ENCODE measurements around the gene ERVK3-1. TPM values are rescaled to one million over a fixed set of nuclear protein-coding genes. Genes with fewer than 3 reads are reported as not detected.
"Not testable (repeated sequence)": the region's sequence is repeated elsewhere in the genome, so short reads cannot be mapped to it uniquely, and the experiment has no call there.

ERVK3-1 gene, protein sequence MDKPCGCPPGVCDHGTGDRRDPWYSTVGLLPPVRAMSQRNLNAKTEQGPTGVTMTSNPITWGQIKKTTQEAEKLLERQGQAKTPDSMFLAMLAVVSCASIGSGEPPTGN
- total RNA-seq: 10 to 100 TPM; 40.1 to 54.5 TPM

DNA sequence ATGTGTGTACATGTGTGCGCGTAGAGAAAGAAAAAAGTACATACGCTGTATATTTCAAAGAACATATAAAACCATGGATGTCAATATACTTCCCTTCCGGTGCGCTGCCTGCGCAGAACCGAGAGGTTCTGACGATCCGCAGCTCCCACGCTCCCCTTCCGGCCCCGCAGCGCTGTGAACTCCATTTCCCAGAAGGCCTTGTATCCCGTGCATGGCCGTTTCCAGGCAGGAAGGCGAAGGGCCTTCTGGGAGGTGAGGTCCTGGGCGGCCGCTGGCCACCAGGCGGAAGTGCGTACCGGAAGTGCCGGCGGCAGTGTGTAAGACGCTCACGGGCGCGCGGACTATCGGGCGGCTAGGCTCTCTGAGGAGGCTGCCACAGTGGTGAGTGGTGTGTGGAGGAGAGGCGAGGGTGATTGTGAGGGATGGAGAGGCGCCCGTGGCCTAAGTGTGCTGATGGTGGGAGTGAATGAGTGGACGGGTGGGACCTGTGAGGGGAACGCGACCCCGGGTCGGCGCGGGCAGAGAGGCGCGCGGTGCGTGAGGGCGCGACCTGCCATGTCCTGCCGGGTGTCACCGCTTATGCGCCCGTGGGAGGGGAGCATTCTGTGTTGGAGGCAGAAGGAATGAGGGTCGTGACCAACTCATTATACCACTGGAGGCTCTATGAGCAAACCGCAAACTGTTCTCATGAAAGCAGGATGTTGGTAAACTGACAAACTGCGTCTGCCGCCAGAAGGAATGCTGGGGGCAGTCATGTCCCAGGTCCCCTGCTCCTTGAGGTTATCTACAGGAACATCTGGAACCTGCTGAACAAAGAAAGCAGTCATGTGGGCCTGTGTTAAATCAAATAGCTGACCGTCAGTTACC lies at the start of gene ERVK3-1:
Gene ERVK3-1 (plus strand): TSS at position 313 of the 867 bp plus-strand sequence. CDS start 6,792 bp downstream, outside the sequence.
- peak within 1 kb of the TSS; percentile 82 to 83 for H3K27ac ChIP-seq

DNA sequence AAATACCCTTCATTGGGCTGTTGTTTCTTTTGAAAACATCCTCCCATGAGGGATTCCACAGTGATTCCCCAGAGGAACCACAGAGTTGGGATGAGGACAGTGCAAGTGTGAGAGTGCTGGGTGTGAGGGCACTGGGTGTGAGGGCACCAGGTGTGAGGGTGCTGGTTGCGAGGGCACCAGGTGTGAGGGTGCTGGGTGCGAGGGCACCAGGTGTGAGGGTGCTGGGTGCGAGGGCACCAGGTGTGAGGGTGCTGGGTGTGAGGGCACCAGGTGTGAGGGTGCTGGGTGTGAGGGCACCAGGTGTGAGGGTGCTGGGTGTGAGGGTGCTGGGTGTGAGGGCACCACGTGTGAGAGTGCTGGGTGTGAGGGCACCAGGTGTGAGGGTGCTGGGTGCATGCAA lies 46.9 kb upstream of the ERVK3-1 start:
- intact Hi-C loops (cut with DNase I); H3K27me3 ChIP-seq (replicated peaks; ENCODE audit: insufficient read depth); H3K27ac ChIP-seq; DNase-seq (ENCODE audit: low spot score); H3K4me3 ChIP-seq; H3K4me1 ChIP-seq (replicated peaks): not testable (repeated sequence)
- Histone ChIP-seq H3K9me3 (peaks cover 24% of the 10 kb centered on the region), H3K36me3 (peaks cover 7 to 11% of the 10 kb centered on the region in 2 donors)
- WGBS: 95% methylated on average over 4 of the region's 4 CpGs

More for the DNA sequence above, at the start of gene ERVK3-1:
- peak within 1 kb of the TSS; percentile 78 to 90 for H3K4me3 ChIP-seq
- H3K27me3 ChIP-seq (replicated peaks; ENCODE audit: insufficient read depth): no peaks in the 10 kb centered on the region
- H3K4me1 ChIP-seq (replicated peaks): no peaks in the 10 kb centered on the region
- no peaks in the 10 kb centered on the region for H3K9me3 ChIP-seq
- peak; percentile 100 for TF ChIP-seq POLR2AphosphoS5 (IDR thresholded peaks at IDR 0.05)
- TF ChIP-seq POLR2A (IDR thresholded peaks at IDR 0.05): peak; percentile 67
- peak in 2 of 4 experiments; percentile 64 to 73 for TF ChIP-seq CTCF (IDR thresholded peaks at IDR 0.05)
- DNase-seq (ENCODE audit: low spot score): peak; percentile 96
- under 1% methylated on average over 55 of the region's 55 CpGs for WGBS
- intact Hi-C loops (cut with DNase I): no loop called here
- H3K36me3 ChIP-seq: no peaks in the 10 kb centered on the region

GRCh38 chr19:58261600-58261967 lies 43.6 kb upstream of the ERVK3-1 start:
- DNase-seq (ENCODE audit: low spot score): no peak
- H3K4me1 ChIP-seq (replicated peaks): no peaks in the 10 kb centered on the region
- no peaks in the 10 kb centered on the region for H3K27me3 ChIP-seq (replicated peaks; ENCODE audit: insufficient read depth)
- TF ChIP-seq POLR2A (IDR thresholded peaks at IDR 0.05) (no peak), CTCF (IDR thresholded peaks at IDR 0.05) (no peak), POLR2AphosphoS5 (IDR thresholded peaks at IDR 0.05) (no peak)
- no peak overlapping the region for H3K4me3 ChIP-seq
- H3K9me3 ChIP-seq: peaks cover 37% of the 10 kb centered on the region
- no peak overlapping the region for H3K27ac ChIP-seq
- H3K36me3 ChIP-seq: peaks cover 7 to 16% of the 10 kb centered on the region in 2 donors
- intact Hi-C loops (cut with DNase I): no loop called here
- 96% methylated on average over 3 of the region's 3 CpGs for WGBS

GRCh38 chr19:58261968-58262921 lies 42.9 kb upstream of the ERVK3-1 start:
- intact Hi-C loops (cut with DNase I): no loop called here

More at GRCh38 chr19:58261968-58262921, 42.9 kb upstream of the ERVK3-1 start:
- peaks cover 37% of the 10 kb centered on the region for H3K9me3 ChIP-seq
- WGBS: 94% methylated on average over 19 of the region's 19 CpGs
- peaks cover 7 to 16% of the 10 kb centered on the region in 2 donors for H3K36me3 ChIP-seq
- no peak for DNase-seq (ENCODE audit: low spot score)
- TF ChIP-seq CTCF (IDR thresholded peaks at IDR 0.05) (no peak), POLR2AphosphoS5 (IDR thresholded peaks at IDR 0.05) (no peak), POLR2A (IDR thresholded peaks at IDR 0.05) (no peak)
- H3K4me1 ChIP-seq (replicated peaks): no peaks in the 10 kb centered on the region
- no peak overlapping the region for H3K27ac ChIP-seq
- H3K27me3 ChIP-seq (replicated peaks; ENCODE audit: insufficient read depth): no peaks in the 10 kb centered on the region
- no peak overlapping the region for H3K4me3 ChIP-seq

Data from prostate gland (tissue), 2 donors.